ENCODE measurements around the gene NT5C1B.

NT5C1B gene

GRCh38 chr2:18517386-18517785 is 72.0 kb downstream of the NT5C1B start:
- Histone ChIP-seq H3K9me3 (replicated peaks in 1 of 11) (no peaks in the 10 kb centered on the region), H3K27ac (no peak overlapping the region), H3K36me3 (no peaks in the 10 kb centered on the region), H3K27me3 (no peaks in the 10 kb centered on the region), H3K9ac (no peak overlapping the region), H3K4me1 (peaks cover 0 to 3% (median 0%) of the 10 kb centered on the region in 10 experiments; a peak in 2 of 20 replicates), H4K20me1 (no peaks in the 10 kb centered on the region), H3K4me2 (no peak overlapping the region), H3K4me3 (no peak overlapping the region)
- TF ChIP-seq Cebpa-rat (IDR thresholded peaks at IDR 0.05) = no peak

GRCh38 chr2:18516112-18516511 is 73.3 kb downstream of the NT5C1B start:
- Histone ChIP-seq H4K20me1 (no peaks in the 10 kb centered on the region), H3K9ac (no peak overlapping the region), H3K36me3 (no peaks in the 10 kb centered on the region), H3K27me3 (no peaks in the 10 kb centered on the region), H3K9me3 (replicated peaks in 1 of 11) (no peaks in the 10 kb centered on the region), H3K27ac (no peak overlapping the region), H3K4me3 (no peak overlapping the region), H3K4me2 (no peak overlapping the region), H3K4me1 (peaks cover 0 to 3% (median 0%) of the 10 kb centered on the region in 10 experiments; a peak in 2 of 20 replicates)
- TF ChIP-seq Cebpa-rat (IDR thresholded peaks at IDR 0.05) = no peak

GRCh38 chr2:18514526-18515461 is 74.6 kb downstream of the NT5C1B start:
- Histone ChIP-seq H3K4me2 (no peak overlapping the region; a peak in 1 of 22 replicates), H4K20me1 (no peaks in the 10 kb centered on the region), H3K4me3 (no peak overlapping the region), H3K27ac (no peak overlapping the region), H3K27me3 (no peaks in the 10 kb centered on the region), H3K36me3 (no peaks in the 10 kb centered on the region), H3K9me3 (replicated peaks in 1 of 11) (no peaks in the 10 kb centered on the region), H3K4me1 (peaks cover 0 to 3% (median 0%) of the 10 kb centered on the region in 10 experiments; a peak in 2 of 20 replicates), H3K9ac (peak overlapping the region in 1 of 11 experiments; percentile 22; a peak in 1 of 22 replicates)
- no peak for TF ChIP-seq Cebpa-rat (IDR thresholded peaks at IDR 0.05)

Measured in BLaER1 treated with 17β-estradiol and CSF1 and Interleukin-3, amounts not matched to agents 10 nM and 100 nM (cell line).